Esophagus muscularis mucosa (tissue), 3 donors: ENCODE measurements around the gene TMEM100.

Source experiments
- CTCF ChIP-seq, 3 experiments: fragments of 200-600 bp in 2 of 3; fragments of 450-650 bp in 1 of 3; sonication (generic) in 2 of 3; IDR thresholded peaks; one replicate each; pipeline ENCODE4 v1.5.1; 2017 to 2019; ENCODE audit warnings: antibody characterized with exemption in 3 of 3, mild to moderate bottlenecking in 2 of 3, moderate library complexity in 1 of 3
- POLR2AphosphoS5 ChIP-seq, 2 donors: sonication (generic); formaldehyde crosslinking; IDR thresholded peaks; one replicate each; pipeline ENCODE4 v1.6.1; 2017; ENCODE audit warnings: antibody characterized with exemption in 2 of 2

GRCh38 chr17:55680686-55681341 is 41.9 kb downstream of the TMEM100 start:
- TF ChIP-seq CTCF (IDR thresholded peaks at IDR 0.05) (no peak), POLR2AphosphoS5 (IDR thresholded peaks at IDR 0.05) (no peak)
